Measurements from ENCODE around the gene GPBAR1.

GPBAR1 gene

GRCh38 chr2:218291318-218292047 lies 30.7 kb downstream of the GPBAR1 start:
- DNase-seq (ENCODE audit: low read depth in 1 of 2, low spot score in 1 of 2): peak in 1 of 2 experiments; percentile 42
- TF ChIP-seq CTCF (IDR thresholded peaks at IDR 0.05; ENCODE audit: insufficient read depth, low read length) (no peak), REST (IDR thresholded peaks at IDR 0.05; ENCODE audit: insufficient replicate concordance, low read depth) (no peak), POLR2AphosphoS5 (IDR thresholded peaks at IDR 0.05; ENCODE audit: low read depth) (no peak), SPI1 (IDR thresholded peaks at IDR 0.05; ENCODE audit: borderline replicate concordance, low read depth) (peak; percentile 54; the same call in 1 of the 2 replicates), GABPA (IDR thresholded peaks at IDR 0.05; ENCODE audit: low read depth) (no peak)
- Histone ChIP-seq H3K4me3 (replicated peaks; ENCODE audit: insufficient read depth, low read length) (peak overlapping the region; percentile 56), H3K27me3 (ENCODE audit: insufficient read depth, poor library complexity, severe bottlenecking) (no peaks in the 10 kb centered on the region), H3K27ac (replicated peaks) (peak overlapping the region; percentile 77)

GRCh38 chr2:218292048-218293014 lies 31.5 kb downstream of the GPBAR1 start, which contains the start of gene TMBIM1:
Gene TMBIM1 (minus strand): TSS chr2:218292503. CDS start chr2:218282141, 10,362 bp downstream.
- H3K4me3 ChIP-seq (replicated peaks; ENCODE audit: insufficient read depth, low read length): peak within 1 kb of the TSS; percentile 56
- H3K27me3 ChIP-seq (ENCODE audit: insufficient read depth, poor library complexity, severe bottlenecking): no peaks in the 10 kb centered on the region
- peak within 1 kb of the TSS; percentile 77 for H3K27ac ChIP-seq (replicated peaks)
- TF ChIP-seq POLR2AphosphoS5 (IDR thresholded peaks at IDR 0.05; ENCODE audit: low read depth): 0 out of 2 replicates have a peak, but pooled peaks have one; percentile 15
- no peak for TF ChIP-seq REST (IDR thresholded peaks at IDR 0.05; ENCODE audit: insufficient replicate concordance, low read depth)
- TF ChIP-seq SPI1 (IDR thresholded peaks at IDR 0.05; ENCODE audit: borderline replicate concordance, low read depth): no peak
- peak; percentile 5 for TF ChIP-seq CTCF (IDR thresholded peaks at IDR 0.05; ENCODE audit: insufficient read depth, low read length)
- no peak for TF ChIP-seq GABPA (IDR thresholded peaks at IDR 0.05; ENCODE audit: low read depth)
- DNase-seq (ENCODE audit: low read depth in 1 of 2, low spot score in 1 of 2): peak in 1 of 2 experiments; percentile 61

GRCh38 chr2:218293715-218294429 lies 33.1 kb downstream of the GPBAR1 start:
- Histone ChIP-seq H3K4me3 (replicated peaks; ENCODE audit: insufficient read depth, low read length) (no peak overlapping the region), H3K27me3 (ENCODE audit: insufficient read depth, poor library complexity, severe bottlenecking) (no peaks in the 10 kb centered on the region), H3K27ac (replicated peaks) (no peak overlapping the region)
- TF ChIP-seq GABPA (IDR thresholded peaks at IDR 0.05; ENCODE audit: low read depth) (no peak), SPI1 (IDR thresholded peaks at IDR 0.05; ENCODE audit: borderline replicate concordance, low read depth) (peak; percentile 23; the same call in 1 of the 2 replicates)
- DNase-seq (ENCODE audit: low read depth in 1 of 2, low spot score in 1 of 2): peak in 1 of 2 experiments; percentile 55

Data from HL-60 (cell line).